Smooth muscle cell (in vitro differentiated cells): Measurements from ENCODE around the gene TMED10. TPM values are rescaled to one million over a fixed set of nuclear protein-coding genes. Genes with fewer than 3 reads are reported as not detected.

Source experiments
- DNase-seq: peaks from one replicate; lab custom pipeline; 2025; ENCODE audit not compliant: unreplicated experiment; lab: John Stamatoyannopoulos, UW
- H2AFZ ChIP-seq: fragments of 200-600 bp; sonication (generic); 2 replicates; pipeline ENCODE4 v1.6.0; 2016; ENCODE audit warnings: antibody characterized with exemption, low read depth, mild to moderate bottlenecking
- H3F3A ChIP-seq: fragments of 200-600 bp; sonication (generic); 2 replicates; pipeline ENCODE4 v1.6.0; 2017; ENCODE audit warnings: antibody characterized with exemption, low read depth
- H3K27ac ChIP-seq: fragments of 200-600 bp; sonication (generic); 2 replicates; pipeline ENCODE4 v1.5.1; 2016; ENCODE audit warnings: low read depth, mild to moderate bottlenecking
- H3K27me3 ChIP-seq: fragments of 200-600 bp; sonication (generic); 2 replicates; pipeline ENCODE4 v1.6.1; 2016; ENCODE audit warnings: low read depth, mild to moderate bottlenecking
- H3K36me3 ChIP-seq: fragments of 200-600 bp; sonication (generic); 2 replicates; pipeline ENCODE4 v1.5.1; 2016; ENCODE audit warnings: low read depth
- H3K4me1 ChIP-seq: fragments of 200-600 bp; sonication (generic); 2 replicates; pipeline ENCODE4 v1.5.1; 2016; ENCODE audit warnings: low read depth
- H3K4me2 ChIP-seq: fragments of 200-600 bp; sonication (generic); 2 replicates; pipeline ENCODE4 v1.6.0; 2016; ENCODE audit warnings: mild to moderate bottlenecking
- H3K4me3 ChIP-seq: fragments of 200-600 bp; sonication (generic); 2 replicates; pipeline ENCODE4 v1.5.1; 2016; ENCODE audit warnings: mild to moderate bottlenecking
- H3K79me2 ChIP-seq: fragments of 200-600 bp; sonication (generic); 2 replicates; pipeline ENCODE4 v1.6.0; 2016; ENCODE audit warnings: low read depth, mild to moderate bottlenecking
- H3K9ac ChIP-seq: fragments of 200-600 bp; sonication (generic); 2 replicates; pipeline ENCODE4 v1.6.0; 2016; ENCODE audit warnings: low read depth
- H3K9me3 ChIP-seq: fragments of 200-600 bp; sonication (generic); replicated peaks from 2 replicates; pipeline ENCODE4 v1.5.1; 2016; ENCODE audit warnings: low read depth
- H4K20me1 ChIP-seq: fragments of 200-600 bp; sonication (generic); 2 replicates; pipeline ENCODE4 v1.6.0; 2016; ENCODE audit warnings: low read depth
- WGBS: methylation state at CpG from one replicate; pipeline ENCODE4 v1.1.7; 2016; ENCODE audit warnings: low lambda C conversion rate; 5-methylcytosine and 5-hydroxymethylcytosine counted together
- polyA plus RNA-seq: library from polyadenylated mRNA; unstranded; fragments of >200 nt; fragmentation: Nextera tagmentation; extraction: Ambion mirVana; gene quantifications from 2 replicates; pipeline ENCODE4 v1.2.1, GENCODE V29; 2016
- total RNA-seq: library from RNA; depleted of rRNA; stranded (reverse); fragments of >200 nt; gene quantifications from 2 replicates; pipeline ENCODE4 v1.2.3, GENCODE V29; 2014
- TF ChIP-seq, protein P1 (sequence below): fragments of 200-600 bp; sonication (generic); IDR thresholded peaks from 2 replicates; pipeline ENCODE4 v1.5.1; 2017; ENCODE audit warnings: borderline replicate concordance, mild to moderate bottlenecking, antibody characterized with exemption; ENCODE audit not compliant: insufficient read depth, poor library complexity, severe bottlenecking

Gene TMED10
- total and polyA plus RNA-seq, 2 experiments from 2014 or later: 473 to 566 TPM

DNA sequence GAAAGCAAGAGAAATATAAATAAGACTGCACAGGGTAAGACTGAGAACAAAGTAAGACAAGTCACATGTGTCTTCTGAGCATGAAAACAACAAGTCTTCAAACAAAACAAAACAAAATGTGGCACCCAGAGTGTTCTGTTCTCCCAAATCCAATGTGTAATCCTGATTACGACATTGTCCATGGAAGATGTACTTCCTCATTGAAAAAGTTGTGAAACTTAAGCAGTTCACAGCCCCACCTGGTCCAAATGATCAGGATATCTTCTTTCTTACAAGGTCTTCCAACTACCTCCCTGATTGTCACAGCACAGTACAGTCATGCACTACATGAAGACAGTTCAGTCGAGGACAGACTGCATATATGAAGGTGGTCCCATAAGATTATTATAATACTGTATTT lies 26.3 kb downstream of the TMED10 start:
- Histone ChIP-seq H3K27me3 (no peaks in the 10 kb centered on the region), H3K9me3 (no peaks in the 10 kb centered on the region), H3K9ac (no peak overlapping the region), H4K20me1 (peaks cover 96% of the 10 kb centered on the region), H3K4me3 (no peak overlapping the region), H3K79me2 (peaks cover 49% of the 10 kb centered on the region), H2AFZ (no peak overlapping the region), H3K4me1 (peaks cover 7% of the 10 kb centered on the region), H3K36me3 (no peaks in the 10 kb centered on the region), H3K27ac (no peak overlapping the region), H3F3A (peaks cover 17% of the 10 kb centered on the region), H3K4me2 (no peak overlapping the region)
- no peak for DNase-seq
- 92% methylated on average over 2 of the region's 2 CpGs for WGBS
- TF ChIP-seq, protein P1, sequence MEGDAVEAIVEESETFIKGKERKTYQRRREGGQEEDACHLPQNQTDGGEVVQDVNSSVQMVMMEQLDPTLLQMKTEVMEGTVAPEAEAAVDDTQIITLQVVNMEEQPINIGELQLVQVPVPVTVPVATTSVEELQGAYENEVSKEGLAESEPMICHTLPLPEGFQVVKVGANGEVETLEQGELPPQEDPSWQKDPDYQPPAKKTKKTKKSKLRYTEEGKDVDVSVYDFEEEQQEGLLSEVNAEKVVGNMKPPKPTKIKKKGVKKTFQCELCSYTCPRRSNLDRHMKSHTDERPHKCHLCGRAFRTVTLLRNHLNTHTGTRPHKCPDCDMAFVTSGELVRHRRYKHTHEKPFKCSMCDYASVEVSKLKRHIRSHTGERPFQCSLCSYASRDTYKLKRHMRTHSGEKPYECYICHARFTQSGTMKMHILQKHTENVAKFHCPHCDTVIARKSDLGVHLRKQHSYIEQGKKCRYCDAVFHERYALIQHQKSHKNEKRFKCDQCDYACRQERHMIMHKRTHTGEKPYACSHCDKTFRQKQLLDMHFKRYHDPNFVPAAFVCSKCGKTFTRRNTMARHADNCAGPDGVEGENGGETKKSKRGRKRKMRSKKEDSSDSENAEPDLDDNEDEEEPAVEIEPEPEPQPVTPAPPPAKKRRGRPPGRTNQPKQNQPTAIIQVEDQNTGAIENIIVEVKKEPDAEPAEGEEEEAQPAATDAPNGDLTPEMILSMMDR: no peak

DNA sequence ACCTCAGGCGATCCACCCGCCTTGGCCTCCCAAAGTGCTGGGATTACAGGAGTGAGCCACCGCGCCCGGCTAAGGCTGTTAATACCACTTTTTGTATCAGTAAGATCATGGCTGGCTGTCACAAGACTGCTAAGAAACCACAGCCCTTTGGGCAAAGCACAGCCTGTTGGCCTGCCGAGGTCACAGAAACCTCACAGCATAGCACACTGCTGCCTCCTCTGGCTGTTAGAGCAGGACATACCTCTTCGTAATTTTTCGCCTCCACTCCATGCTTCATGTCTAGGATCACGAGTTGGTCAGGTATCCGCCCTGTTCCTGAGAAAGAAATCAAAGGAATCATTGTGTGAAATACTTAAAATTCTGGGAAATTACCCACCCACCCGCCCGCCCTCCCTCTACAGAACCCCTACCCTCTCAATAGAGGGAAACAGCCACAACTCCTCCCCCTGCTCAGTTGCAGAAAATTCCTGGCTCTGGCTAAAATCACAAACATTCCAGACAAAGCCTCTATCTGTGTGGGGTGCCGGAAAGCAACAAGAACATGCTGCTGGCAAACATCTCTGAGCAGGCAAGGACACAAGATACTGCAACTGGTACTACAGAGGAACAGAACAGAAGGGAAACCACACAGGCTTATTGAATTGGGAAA lies 28.9 kb downstream of the TMED10 start:
- Histone ChIP-seq H3K27me3 (no peaks in the 10 kb centered on the region), H3K9ac (peak overlapping the region; percentile 32), H3F3A (peaks cover 17% of the 10 kb centered on the region), H3K36me3 (no peaks in the 10 kb centered on the region), H3K79me2 (peaks cover 49% of the 10 kb centered on the region), H2AFZ (no peak overlapping the region), H3K9me3 (no peaks in the 10 kb centered on the region), H3K4me2 (peak overlapping the region; percentile 55), H4K20me1 (peaks cover 98% of the 10 kb centered on the region), H3K4me3 (no peak overlapping the region), H3K27ac (peak overlapping the region; percentile 64), H3K4me1 (peaks cover 7% of the 10 kb centered on the region)
- DNase-seq: peak; percentile 36
- WGBS: 6% methylated on average over 13 of the region's 13 CpGs
- TF ChIP-seq, protein P1: peak; percentile 48

DNA sequence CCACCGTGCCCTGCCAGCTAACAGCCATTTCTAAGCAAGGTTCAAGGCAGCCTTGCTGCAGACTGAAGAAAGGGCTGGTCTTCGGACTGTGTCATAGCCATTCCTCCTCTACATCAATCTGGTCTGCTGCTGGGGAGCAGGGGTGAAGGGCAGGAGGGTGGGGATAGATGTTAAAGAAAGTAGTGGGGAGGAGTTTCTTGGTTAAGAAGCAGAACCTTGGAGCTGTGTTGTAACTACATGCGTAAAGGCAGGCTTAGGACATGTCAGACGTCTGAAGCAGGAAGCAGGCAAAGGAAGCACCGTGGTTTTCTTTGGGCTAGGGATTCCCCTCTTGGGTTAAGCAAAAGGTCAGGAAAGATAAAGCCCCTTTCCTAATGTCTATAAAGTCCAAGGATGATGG lies 31.5 kb downstream of the TMED10 start:
- DNase-seq: no peak
- peaks cover 17% of the 10 kb centered on the region for H3F3A ChIP-seq
- H3K36me3 ChIP-seq: no peaks in the 10 kb centered on the region
- peaks cover 98% of the 10 kb centered on the region for H4K20me1 ChIP-seq
- H3K27ac ChIP-seq: no peak overlapping the region
- peaks cover 65% of the 10 kb centered on the region for H3K79me2 ChIP-seq
- no peak overlapping the region for H2AFZ ChIP-seq
- H3K9me3 ChIP-seq: no peaks in the 10 kb centered on the region
- H3K4me2 ChIP-seq: no peak overlapping the region
- H3K4me1 ChIP-seq: peaks cover 7% of the 10 kb centered on the region
- H3K27me3 ChIP-seq: no peaks in the 10 kb centered on the region
- WGBS: 67% methylated on average over 5 of the region's 5 CpGs
- TF ChIP-seq, protein P1: no peak
- no peak overlapping the region for H3K9ac ChIP-seq
- H3K4me3 ChIP-seq: no peak overlapping the region
